ENCODE measurements around the gene CTRB2.

CTRB2 gene

GRCh38 chr16:75175074-75175473 lies 31.9 kb downstream of the CTRB2 start:
- DNase-seq (ENCODE audit: low spot score) = no peak

- no peak for DNase-seq (ENCODE audit: low spot score)
These were observed 34.4 kb downstream of the CTRB2 start for GRCh38 chr16:75172578-75172977.

- no peak for DNase-seq (ENCODE audit: low spot score)
These were observed 37.0 kb downstream of the CTRB2 start for GRCh38 chr16:75169899-75170405.

GRCh38 chr16:75160386-75160785 lies 46.6 kb downstream of the CTRB2 start:
- DNase-seq (ENCODE audit: low spot score) = no peak
